ENCODE measurements around the gene SLC25A5. TPM values are rescaled to one million over a fixed set of nuclear protein-coding genes. Genes with fewer than 3 reads are reported as not detected.

The SLC25A5 gene
- total RNA-seq, 1 experiment from 2014 or later = 641 TPM

GRCh38 chrX:119477812-119478232 is 9.6 kb downstream of the SLC25A5 start (continued):
- TF ChIP-seq REST (IDR thresholded peaks at IDR 0.05; ENCODE audit: low read depth) (no peak), CEBPB (IDR thresholded peaks at IDR 0.05; ENCODE audit: low read depth) (no peak), SP1 (IDR thresholded peaks at IDR 0.05; ENCODE audit: low read depth) (no peak), POLR2A (IDR thresholded peaks at IDR 0.05; ENCODE audit: borderline replicate concordance, extremely low read depth, insufficient read depth, insufficient read length) (no peak), MAX (IDR thresholded peaks at IDR 0.05) (no peak), TCF7L2 (IDR thresholded peaks at IDR 0.05; ENCODE audit: borderline replicate concordance, extremely low read depth, insufficient read depth, insufficient read length) (no peak), JUND (IDR thresholded peaks at IDR 0.05) (no peak)

GRCh38 chrX:119478504-119478903 is 10.3 kb downstream of the SLC25A5 start:
- no peak overlapping the region for H3K9ac ChIP-seq (ENCODE audit: low read length)
- intact Hi-C loops (cut with micrococcal nuclease) = no loop called here
- CTCF ChIA-PET = interaction anchor here (1.3 kb wide), 1 partner anchor 34 kb away, joined by 4 read pairs; no protein-coding TSS in a partner anchor
- no peaks in the 10 kb centered on the region for H3K9me2 ChIP-seq (ENCODE audit: insufficient read depth)
- no peak overlapping the region for H3K4me3 ChIP-seq (replicated peaks in 1 of 2; ENCODE audit: low read depth in 1 of 2, low read length in 2 of 2)
- BruUV-seq (replicated peaks) = no TSS peak
- DNase-seq (ENCODE audit: low read depth, low spot score) (no peak), ATAC-seq (no peak)
- H3K27me3 ChIP-seq (ENCODE audit: insufficient read depth, low read length) = no peaks in the 10 kb centered on the region
- RAD21 ChIA-PET (ENCODE audit: low non-redundant PET in 1 of 2, low total read pairs in 2 of 2, uncharacterized antibody in 2 of 2, unreplicated experiment in 2 of 2) = no interaction called here
- no peaks in the 10 kb centered on the region for H3K79me2 ChIP-seq (ENCODE audit: insufficient read depth, low read length)
- no peak overlapping the region for H3K27ac ChIP-seq (ENCODE audit: low read depth, low read length)
- H2AFZ ChIP-seq (ENCODE audit: low read depth, low read length, poor library complexity, severe bottlenecking) = peak overlapping the region; percentile 54
- H3K9me3 ChIP-seq (ENCODE audit: control insufficient read depth in 1 of 2, insufficient read depth in 1 of 2, low read depth in 1 of 2, low read length in 2 of 2) = no peaks in the 10 kb centered on the region
- no peaks in the 10 kb centered on the region for H3K36me3 ChIP-seq (ENCODE audit: control insufficient read depth in 1 of 2, insufficient read depth in 2 of 2, low read length in 2 of 2)
- POLR2A ChIA-PET = no interaction called here
- no peaks in the 10 kb centered on the region for H4K20me1 ChIP-seq (ENCODE audit: insufficient read depth)
- H3K4me1 ChIP-seq (ENCODE audit: control insufficient read depth in 1 of 2, insufficient read depth in 2 of 2, low read length in 2 of 2) = peaks cover 0 to 30% of the 10 kb centered on the region in 2 experiments; a peak in 3 of 4 replicates
- no peak overlapping the region for H3K4me2 ChIP-seq (ENCODE audit: low read length)
- no peak for TF ChIP-seq JUND (IDR thresholded peaks at IDR 0.05)
- TF ChIP-seq POLR2A (IDR thresholded peaks at IDR 0.05; ENCODE audit: borderline replicate concordance, extremely low read depth, insufficient read depth, insufficient read length) = no peak
- TF ChIP-seq FOSL1 (IDR thresholded peaks at IDR 0.05; ENCODE audit: low read depth) = no peak
- TF ChIP-seq TCF7L2 (IDR thresholded peaks at IDR 0.05; ENCODE audit: borderline replicate concordance, extremely low read depth, insufficient read depth, insufficient read length) = no peak
- no peak for TF ChIP-seq POLR2AphosphoS5 (IDR thresholded peaks at IDR 0.05; ENCODE audit: low read depth, low read length)
- TF ChIP-seq ZBTB33 (IDR thresholded peaks at IDR 0.05; ENCODE audit: extremely low read depth, insufficient replicate concordance, low read length) = no peak
- no peak for TF ChIP-seq MAX (IDR thresholded peaks at IDR 0.05)
- no peak for TF ChIP-seq EZH2 (IDR thresholded peaks at IDR 0.05)
- TF ChIP-seq RAD21 (IDR thresholded peaks at IDR 0.05; ENCODE audit: low read depth) = no peak
- TF ChIP-seq EZH2phosphoT487 (IDR thresholded peaks at IDR 0.05; ENCODE audit: borderline replicate concordance) = no peak
- TF ChIP-seq REST (IDR thresholded peaks at IDR 0.05; ENCODE audit: low read depth) = no peak
- TF ChIP-seq SP1 (IDR thresholded peaks at IDR 0.05; ENCODE audit: low read depth) = no peak
- no peak for TF ChIP-seq SIN3A (IDR thresholded peaks at IDR 0.05; ENCODE audit: low read depth)
- no peak for TF ChIP-seq EGR1 (IDR thresholded peaks at IDR 0.05; ENCODE audit: low read depth)
